Skeletal muscle satellite cell (primary cell): ENCODE measurements around the gene PHF3.

Source experiments
- H3K27me3 ChIP-seq: 2 replicates; pipeline ENCODE4 v1.7.0; 2013; ENCODE audit warnings: low read length; ENCODE audit not compliant: control insufficient read depth, insufficient read depth
- H3K36me3 ChIP-seq: 2 replicates; pipeline ENCODE4 v1.7.0; 2013; ENCODE audit warnings: mild to moderate bottlenecking, control low read depth, low read length; ENCODE audit not compliant: insufficient read depth
- H3K4me1 ChIP-seq: 2 replicates; pipeline ENCODE4 v1.7.0; 2013; ENCODE audit warnings: low read length; ENCODE audit not compliant: control insufficient read depth, insufficient read depth
- H3K4me2 ChIP-seq: 2 replicates; pipeline ENCODE4 v1.7.0; 2013; ENCODE audit warnings: mild to moderate bottlenecking, low read length
- H3K4me3 ChIP-seq: 2 replicates; pipeline ENCODE4 v1.7.0; 2013; ENCODE audit warnings: low read length
- H3K9ac ChIP-seq: 2 replicates; pipeline ENCODE4 v1.7.0; 2013; ENCODE audit warnings: mild to moderate bottlenecking, low read depth, low read length, moderate library complexity
- H3K9me3 ChIP-seq: replicated peaks from 2 replicates; pipeline ENCODE4 v1.7.0; 2013; ENCODE audit warnings: mild to moderate bottlenecking, control low read depth, low read length

PHF3 gene

DNA sequence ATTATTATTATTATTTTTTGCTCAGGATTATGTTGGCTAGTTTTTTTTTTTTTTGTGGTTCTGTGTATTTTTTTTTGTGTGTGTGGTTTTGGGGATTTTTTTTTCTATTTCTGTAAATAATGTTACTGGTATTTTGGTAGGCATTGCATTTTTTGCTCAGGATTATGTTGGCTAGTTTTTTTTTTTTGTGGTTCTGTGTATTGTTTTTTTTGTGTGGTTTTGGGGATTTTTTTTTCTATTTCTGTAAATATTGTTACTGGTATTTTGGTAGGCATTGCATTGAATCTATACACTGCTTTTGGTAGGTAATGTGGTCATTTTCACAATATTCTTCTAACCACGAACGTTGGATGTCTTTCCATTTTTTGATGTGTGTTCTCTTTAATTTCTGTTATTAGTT, 17.4 kb downstream of the PHF3 start:
- Histone ChIP-seq H3K4me2 (no peak overlapping the region), H3K27me3 (no peaks in the 10 kb centered on the region), H3K4me1 (peaks cover 15% of the 10 kb centered on the region), H3K9ac (no peak overlapping the region), H3K36me3 (no peaks in the 10 kb centered on the region), H3K9me3 (no peaks in the 10 kb centered on the region), H3K4me3 (no peak overlapping the region)

DNA sequence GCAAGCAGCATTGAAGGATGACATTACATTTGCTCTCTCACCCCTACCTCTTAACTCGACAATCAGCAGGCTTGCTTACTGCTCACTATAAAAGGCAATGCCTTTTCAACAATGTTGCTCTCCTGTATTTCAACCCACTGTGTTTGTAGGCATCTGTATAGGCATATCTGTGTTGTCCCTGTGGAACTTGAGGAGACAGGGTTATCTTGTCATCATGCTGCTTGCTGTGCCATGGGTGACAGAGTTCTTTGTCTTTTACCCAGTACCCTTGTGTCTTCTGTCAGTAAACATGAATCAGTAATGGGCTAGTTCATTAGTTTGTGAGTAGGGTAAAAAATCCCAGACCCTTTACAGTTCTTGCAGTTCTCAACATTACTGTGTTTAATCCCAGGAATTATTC, 25.2 kb downstream of the PHF3 start:
- no peaks in the 10 kb centered on the region for H3K36me3 ChIP-seq
- H3K4me3 ChIP-seq, result no peak overlapping the region
- H3K9me3 ChIP-seq, result no peaks in the 10 kb centered on the region
- no peaks in the 10 kb centered on the region for H3K27me3 ChIP-seq
- no peak overlapping the region for H3K4me2 ChIP-seq
- H3K4me1 ChIP-seq, result peaks cover 12% of the 10 kb centered on the region
- no peak overlapping the region for H3K9ac ChIP-seq

DNA sequence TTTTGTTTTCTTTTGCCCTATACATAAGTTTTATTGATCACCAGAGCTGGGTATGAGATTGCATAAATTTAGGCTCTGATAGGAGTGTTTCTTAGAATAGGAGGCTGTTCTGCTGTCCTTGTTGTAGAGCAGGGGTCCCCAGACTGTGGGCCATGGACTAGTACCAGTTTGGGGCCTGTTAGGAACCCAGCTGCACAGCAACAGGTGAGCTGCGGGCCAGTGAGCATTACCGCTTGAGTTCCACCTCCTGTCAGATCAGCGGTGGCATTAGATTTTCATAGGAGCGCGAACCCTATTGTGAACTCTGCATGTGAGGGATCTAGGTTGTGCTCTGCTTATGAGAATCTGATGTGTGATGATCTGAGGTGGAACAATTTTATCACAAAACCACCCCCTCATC, 26.2 kb downstream of the PHF3 start:
- H3K9me3 ChIP-seq, result no peaks in the 10 kb centered on the region
- no peaks in the 10 kb centered on the region for H3K27me3 ChIP-seq
- H3K4me2 ChIP-seq, result no peak overlapping the region
- no peak overlapping the region for H3K9ac ChIP-seq
- no peak overlapping the region for H3K4me3 ChIP-seq
- H3K4me1 ChIP-seq, result peaks cover 12% of the 10 kb centered on the region
- H3K36me3 ChIP-seq, result no peaks in the 10 kb centered on the region

DNA sequence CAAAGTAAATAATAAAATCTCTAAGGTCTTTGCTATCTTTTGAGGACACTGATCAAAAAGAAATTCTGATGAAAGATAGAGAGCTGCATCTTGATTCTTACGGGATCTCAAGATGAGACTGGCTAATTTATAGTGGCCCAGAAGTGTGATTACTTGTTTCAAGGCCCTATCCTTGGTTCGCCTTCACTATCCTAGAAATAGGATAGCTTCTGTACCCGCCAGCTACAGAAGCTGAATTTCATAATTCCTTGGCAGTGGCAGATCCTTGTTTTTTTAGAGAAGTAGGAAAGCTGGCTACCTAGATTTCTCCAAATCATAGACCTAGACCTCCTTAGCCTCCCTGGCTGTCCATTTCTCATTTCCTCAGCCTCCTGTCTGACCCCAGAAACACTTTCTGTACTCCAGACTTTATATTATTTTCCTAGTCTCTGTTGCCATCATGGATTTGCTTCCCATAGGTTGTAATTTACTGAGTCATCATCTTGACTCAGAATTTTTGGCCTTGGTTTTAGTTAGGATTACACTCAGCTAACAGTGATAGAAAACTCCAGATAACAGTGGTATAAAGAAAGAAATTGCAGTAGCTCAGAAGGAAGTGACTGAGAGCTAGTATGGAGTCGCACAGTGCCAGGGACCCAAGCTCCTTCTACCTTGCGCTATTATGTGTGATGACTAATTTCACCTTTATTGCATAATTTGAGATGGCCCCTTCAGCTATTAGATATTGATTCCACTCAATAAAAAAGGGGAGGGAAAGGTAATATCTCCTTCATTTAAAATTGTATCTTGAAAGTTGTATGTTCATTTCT, 27.7 kb downstream of the PHF3 start:
- Histone ChIP-seq H3K9me3 (no peaks in the 10 kb centered on the region), H3K4me3 (no peak overlapping the region), H3K9ac (no peak overlapping the region), H3K36me3 (no peaks in the 10 kb centered on the region), H3K4me2 (no peak overlapping the region), H3K4me1 (peaks cover 12% of the 10 kb centered on the region), H3K27me3 (no peaks in the 10 kb centered on the region)

DNA sequence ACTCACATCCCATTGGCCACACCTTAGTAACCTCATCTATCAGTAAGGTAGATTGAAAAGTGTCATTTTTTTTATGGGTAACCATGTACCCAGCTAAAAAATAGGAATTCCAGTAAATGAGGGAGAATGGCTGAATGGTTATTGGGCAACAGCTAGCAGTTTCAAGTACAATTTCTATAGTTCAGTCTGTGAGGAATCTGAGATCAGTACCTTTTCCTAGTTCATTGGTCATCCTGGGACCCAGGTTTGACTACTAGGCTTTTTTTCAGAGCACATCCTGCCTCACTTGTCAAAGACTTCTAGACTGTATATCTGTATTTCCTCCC, 28.3 kb downstream of the PHF3 start:
- peaks cover 12% of the 10 kb centered on the region for H3K4me1 ChIP-seq
- H3K27me3 ChIP-seq, result no peaks in the 10 kb centered on the region
- no peak overlapping the region for H3K9ac ChIP-seq
- no peaks in the 10 kb centered on the region for H3K9me3 ChIP-seq
- H3K4me2 ChIP-seq, result no peak overlapping the region
- no peaks in the 10 kb centered on the region for H3K36me3 ChIP-seq
- no peak overlapping the region for H3K4me3 ChIP-seq

DNA sequence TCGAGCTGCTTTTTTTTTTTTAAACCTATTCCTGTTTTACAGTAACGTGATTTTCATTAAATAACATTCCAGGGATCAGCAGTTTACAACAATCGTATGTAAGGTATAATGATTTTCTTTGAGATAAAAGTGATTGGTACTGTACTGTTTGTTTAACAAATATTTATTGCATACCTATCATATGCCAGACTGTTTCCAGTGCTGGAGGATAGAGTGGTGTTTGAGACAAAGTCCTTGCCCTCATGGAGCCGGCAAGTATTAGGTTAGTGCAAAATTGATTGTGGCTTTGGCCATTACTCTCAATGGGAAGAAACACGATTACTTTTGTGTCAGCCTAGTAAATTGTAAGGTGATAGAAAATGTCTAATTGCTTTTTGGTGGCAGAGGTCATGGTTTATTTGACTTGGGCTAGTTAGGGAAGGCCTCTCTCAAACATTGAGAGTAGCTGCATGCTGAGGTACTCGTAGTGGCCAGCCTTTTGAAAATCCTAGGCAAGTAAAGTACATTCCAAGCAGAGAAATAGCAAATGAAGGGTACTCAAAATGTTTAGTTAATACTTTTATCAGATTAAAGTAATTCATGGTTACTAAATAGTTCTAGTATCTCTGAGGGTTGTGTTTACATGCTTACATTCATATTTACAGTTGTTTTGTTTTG, 35.6 kb downstream of the PHF3 start:
- Histone ChIP-seq H3K4me1 (no peaks in the 10 kb centered on the region), H3K4me3 (no peak overlapping the region), H3K36me3 (no peaks in the 10 kb centered on the region), H3K9ac (no peak overlapping the region), H3K9me3 (no peaks in the 10 kb centered on the region), H3K4me2 (no peak overlapping the region), H3K27me3 (no peaks in the 10 kb centered on the region)

DNA sequence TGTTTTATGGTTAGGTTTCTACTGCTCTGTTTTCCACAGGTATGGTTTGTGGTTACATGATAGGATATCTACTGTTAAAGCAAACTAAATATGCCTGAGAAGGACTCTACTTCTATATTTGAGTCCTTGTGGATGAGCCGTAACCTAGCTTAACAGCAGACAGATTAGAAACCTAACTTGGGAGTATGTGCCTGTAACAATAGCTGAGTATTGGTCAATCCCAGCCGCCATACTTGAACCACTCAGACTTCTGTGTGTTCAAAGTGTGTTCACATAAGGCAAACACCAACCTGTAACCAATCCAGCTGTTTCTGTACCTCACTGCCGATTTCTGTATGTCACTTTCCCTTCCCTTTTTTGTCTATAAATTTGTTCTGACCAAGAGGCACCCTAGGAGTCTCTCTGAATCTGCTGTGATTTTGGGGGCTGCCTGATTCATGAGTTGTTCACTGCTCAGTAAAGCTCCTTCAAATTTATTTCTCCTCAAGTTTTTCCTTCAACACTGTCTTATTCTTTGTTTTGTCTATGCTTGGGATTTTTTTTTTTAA, 37.1 kb downstream of the PHF3 start:
- Histone ChIP-seq H3K9ac (no peak overlapping the region), H3K9me3 (no peaks in the 10 kb centered on the region), H3K4me1 (no peaks in the 10 kb centered on the region), H3K36me3 (no peaks in the 10 kb centered on the region), H3K4me3 (no peak overlapping the region), H3K4me2 (no peak overlapping the region), H3K27me3 (no peaks in the 10 kb centered on the region)

DNA sequence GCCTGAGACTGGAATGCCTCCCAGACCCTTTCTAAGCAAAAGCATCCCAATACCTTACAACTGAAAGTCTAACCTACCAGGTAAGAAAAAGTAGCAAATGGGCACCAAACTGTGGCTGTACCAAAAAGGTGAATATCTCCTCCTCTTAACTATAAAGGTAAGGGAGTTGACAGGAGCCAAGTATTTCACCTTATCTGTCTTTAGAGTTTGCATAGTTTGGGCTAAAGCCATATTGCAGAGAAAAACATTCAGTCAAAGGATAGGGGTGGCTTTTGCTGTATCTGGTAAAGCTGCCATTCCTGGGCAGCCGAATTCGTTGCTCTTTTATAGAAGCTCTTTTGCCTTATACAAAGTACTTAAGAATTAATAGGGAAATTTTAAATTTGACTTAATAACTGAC, 38.1 kb downstream of the PHF3 start:
- Histone ChIP-seq H3K9me3 (no peaks in the 10 kb centered on the region), H3K27me3 (no peaks in the 10 kb centered on the region), H3K9ac (no peak overlapping the region), H3K4me2 (no peak overlapping the region), H3K4me3 (no peak overlapping the region), H3K4me1 (no peaks in the 10 kb centered on the region), H3K36me3 (no peaks in the 10 kb centered on the region)

DNA sequence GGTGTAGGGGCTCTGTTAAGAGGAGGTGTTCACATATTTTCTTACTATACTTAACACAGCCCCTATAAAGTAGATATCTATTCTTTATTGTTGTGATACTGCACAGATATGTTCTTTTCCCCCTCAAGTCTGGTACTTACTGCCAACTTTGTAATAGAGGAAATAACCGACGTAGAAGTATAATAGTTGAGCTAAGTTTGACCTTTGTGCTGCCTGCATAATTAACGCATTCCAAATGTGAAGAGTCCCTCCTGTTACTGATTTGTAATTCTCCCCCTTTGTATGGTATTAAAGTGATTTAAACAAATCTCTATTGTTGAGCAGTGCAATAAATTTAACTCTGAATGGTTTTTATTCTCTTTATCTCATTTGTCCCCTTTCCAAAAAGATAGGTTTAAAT, 39.0 kb downstream of the PHF3 start:
- Histone ChIP-seq H3K4me1 (no peaks in the 10 kb centered on the region), H3K36me3 (no peaks in the 10 kb centered on the region), H3K9ac (no peak overlapping the region), H3K27me3 (no peaks in the 10 kb centered on the region), H3K9me3 (no peaks in the 10 kb centered on the region), H3K4me3 (no peak overlapping the region), H3K4me2 (no peak overlapping the region)

DNA sequence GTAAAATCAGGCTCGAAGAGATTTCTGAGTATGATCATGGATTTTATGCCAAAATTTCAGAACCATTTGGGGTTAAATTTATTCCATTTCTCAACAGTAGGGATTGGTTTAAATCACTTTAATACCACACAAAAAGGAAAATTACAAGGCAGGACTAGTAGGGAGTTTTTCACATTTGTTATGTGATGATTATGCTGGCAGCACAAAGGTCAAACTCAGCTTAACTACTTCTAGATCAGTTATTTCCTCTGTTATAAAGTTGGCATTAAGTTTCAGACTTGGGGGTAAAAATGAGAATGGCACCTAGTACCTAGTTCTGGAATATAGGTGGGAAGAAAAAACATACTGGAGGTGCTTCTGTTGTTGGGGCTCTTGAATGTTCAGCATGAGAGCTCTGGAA, 39.5 kb downstream of the PHF3 start:
- no peak overlapping the region for H3K9ac ChIP-seq
- H3K4me3 ChIP-seq, result no peak overlapping the region
- H3K4me1 ChIP-seq, result no peaks in the 10 kb centered on the region
- no peak overlapping the region for H3K4me2 ChIP-seq
- H3K9me3 ChIP-seq, result no peaks in the 10 kb centered on the region
- H3K27me3 ChIP-seq, result no peaks in the 10 kb centered on the region
- no peaks in the 10 kb centered on the region for H3K36me3 ChIP-seq

DNA sequence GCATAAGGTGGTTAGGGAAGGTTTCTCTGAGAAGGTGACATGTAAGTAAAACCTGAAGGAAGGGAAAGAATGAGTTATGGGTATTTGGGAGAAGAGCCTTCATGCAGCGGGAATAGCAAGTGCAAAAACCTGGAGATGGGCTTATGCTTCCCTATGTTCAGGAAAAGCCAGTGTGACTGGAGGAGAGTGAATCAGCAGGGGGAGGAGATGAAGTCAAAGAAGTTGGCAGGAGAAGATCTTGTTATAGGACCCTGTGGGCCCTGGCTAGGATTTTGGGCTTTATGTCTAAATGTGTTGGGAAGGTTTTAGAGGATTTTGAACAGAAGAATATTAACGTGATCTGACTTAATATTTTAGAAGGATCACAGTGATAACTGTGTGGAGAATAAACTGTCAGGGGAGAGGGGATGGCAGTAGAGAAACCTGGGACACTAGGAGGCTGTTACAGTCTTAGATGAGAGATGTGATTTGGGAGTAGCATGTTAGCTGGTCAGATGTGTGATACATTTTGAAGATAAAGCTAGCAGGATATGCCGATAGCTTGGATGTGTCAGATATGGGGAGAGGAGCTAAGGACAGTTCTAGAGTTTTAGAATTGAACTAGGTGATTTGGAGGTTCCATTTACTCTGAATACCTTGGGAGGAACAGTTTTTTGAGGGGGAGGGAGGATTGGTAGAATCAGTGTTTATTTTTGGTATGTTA, 41.0 kb downstream of the PHF3 start:
- Histone ChIP-seq H3K4me2 (no peak overlapping the region), H3K9me3 (no peaks in the 10 kb centered on the region), H3K4me1 (no peaks in the 10 kb centered on the region), H3K27me3 (no peaks in the 10 kb centered on the region), H3K4me3 (no peak overlapping the region), H3K9ac (no peak overlapping the region), H3K36me3 (no peaks in the 10 kb centered on the region)
